Neural cell (in vitro differentiated cells): ENCODE results near the gene AP3B1. TPM values are rescaled to one million over a fixed set of nuclear protein-coding genes. Genes with fewer than 3 reads are reported as not detected.
A peak's percentile ranks its signal among the peaks of the same experiment; 100 is the strongest.

Source experiments
- H2AFZ ChIP-seq: fragments of 200-600, 300-800 bp; sonication (generic), shearing (Covaris generic); 2 replicates; pipeline ENCODE4 v1.6.0; 2014; ENCODE audit warnings: low read depth, mild to moderate bottlenecking, antibody characterized with exemption, low read length, moderate library complexity
- H3F3A ChIP-seq: fragments of 200-600 bp; shearing (Covaris generic); 2 replicates; pipeline ENCODE4 v1.6.1; 2016; ENCODE audit warnings: mild to moderate bottlenecking, moderate library complexity, mixed read lengths, antibody characterized with exemption, low read length; ENCODE audit not compliant: insufficient read depth, poor library complexity, severe bottlenecking
- H3K27ac ChIP-seq: fragments of 200-600, 300-800 bp; sonication (generic), shearing (Covaris generic); 2 replicates; pipeline ENCODE4 v1.5.1; 2014; ENCODE audit warnings: mild to moderate bottlenecking, low read length, moderate library complexity
- H3K27me3 ChIP-seq: fragments of 300-800, 200-600 bp; sonication (generic), shearing (Covaris generic); 2 replicates; pipeline ENCODE4 v1.6.0; 2014; ENCODE audit warnings: mild to moderate bottlenecking, low read depth, low read length, moderate library complexity; ENCODE audit not compliant: insufficient read depth
- H3K36me3 ChIP-seq: fragments of 300-800, 200-600 bp; sonication (generic), shearing (Covaris generic); 2 replicates; pipeline ENCODE4 v1.5.1; 2014; ENCODE audit warnings: mild to moderate bottlenecking, antibody characterized with exemption, low read length, moderate library complexity; ENCODE audit not compliant: insufficient read depth
- H3K4me2 ChIP-seq: fragments of 300-800, 200-600 bp; sonication (generic), shearing (Covaris generic); 2 replicates; pipeline ENCODE4 v1.6.0; 2014; ENCODE audit warnings: mild to moderate bottlenecking, low read length
- H3K4me3 ChIP-seq: fragments of 300-800, 200-600 bp; sonication (generic), shearing (Covaris generic); 2 replicates; pipeline ENCODE4 v1.5.1; 2014; ENCODE audit warnings: mild to moderate bottlenecking, low read length, moderate library complexity
- H3K79me2 ChIP-seq: fragments of 200-600 bp; shearing (Covaris generic); replicated peaks from 2 replicates; pipeline ENCODE4 v1.6.0; 2014; ENCODE audit warnings: mild to moderate bottlenecking, low read length, moderate library complexity; ENCODE audit not compliant: insufficient read depth
- H3K9ac ChIP-seq: fragments of 300-800, 200-600 bp; sonication (generic), shearing (Covaris generic); 2 replicates; pipeline ENCODE4 v1.6.1; 2016; ENCODE audit warnings: mild to moderate bottlenecking, low read length, mixed read lengths
- H3K9me2 ChIP-seq: fragments of 200-600 bp; shearing (Covaris generic); 2 replicates; pipeline ENCODE4 v1.6.1; 2016; ENCODE audit warnings: mild to moderate bottlenecking, low read length, mixed read lengths; ENCODE audit not compliant: insufficient read depth
- H3K9me3 ChIP-seq: fragments of 200-600, 300-800 bp; sonication (generic), shearing (Covaris generic); 2 replicates; pipeline ENCODE4 v1.6.1; 2016; ENCODE audit warnings: mild to moderate bottlenecking, mixed run types, low read length, moderate library complexity, mixed read lengths
- H4K20me1 ChIP-seq: fragments of 200-600 bp; shearing (Covaris generic); 2 replicates; pipeline ENCODE4 v1.6.1; 2016; ENCODE audit warnings: mild to moderate bottlenecking, mixed run types; ENCODE audit not compliant: insufficient read depth
- EP300 ChIP-seq: fragments of 450-650 bp; conservative IDR thresholded peaks from 2 replicates; pipeline ENCODE4 v1.6.1; 2014; ENCODE audit warnings: antibody characterized with exemption, mild to moderate bottlenecking, moderate library complexity; ENCODE audit not compliant: poor library complexity, severe bottlenecking
- EZH2 ChIP-seq: fragments of 200-600, 300-800 bp; shearing (Covaris generic), sonication (generic); IDR thresholded peaks from 2 replicates; pipeline ENCODE4 v1.6.1; 2014; ENCODE audit warnings: antibody characterized with exemption, low read length, borderline replicate concordance, mild to moderate bottlenecking; ENCODE audit not compliant: insufficient read depth, poor library complexity, severe bottlenecking
- MXI1 ChIP-seq: fragments of 450-650 bp; conservative IDR thresholded peaks from 2 replicates; pipeline ENCODE4 v1.6.1; 2014; ENCODE audit warnings: antibody characterized with exemption, mild to moderate bottlenecking; ENCODE audit not compliant: poor library complexity, severe bottlenecking
- POLR2AphosphoS5 ChIP-seq: IDR thresholded peaks from 2 replicates; pipeline ENCODE4 v1.6.1; 2012
- RAD21 ChIP-seq: fragments of 450-650 bp; conservative IDR thresholded peaks from 2 replicates; pipeline ENCODE4 v1.6.1; 2014; ENCODE audit warnings: antibody characterized with exemption, mild to moderate bottlenecking, moderate library complexity
- SMC3 ChIP-seq: fragments of 450-650 bp; conservative IDR thresholded peaks from 2 replicates; pipeline ENCODE4 v1.6.1; 2014; ENCODE audit warnings: antibody characterized with exemption, mild to moderate bottlenecking, moderate library complexity; ENCODE audit not compliant: poor library complexity
- TAF1 ChIP-seq: IDR thresholded peaks from 2 replicates; pipeline ENCODE4 v1.6.1; 2012; ENCODE audit warnings: low read depth
- polyA plus RNA-seq: library from polyadenylated mRNA; depleted of rRNA; stranded (reverse); fragments of >200 nt; gene quantifications from 2 replicates; pipeline ENCODE4 v1.2.3, GENCODE V29; 2014
- TF ChIP-seq, protein P1 (sequence below): IDR thresholded peaks from 2 replicates; pipeline ENCODE4 v1.6.1; 2012; ENCODE audit warnings: borderline replicate concordance
- TF ChIP-seq, protein P2 (sequence below): fragments of 450-650 bp; IDR thresholded peaks from 2 replicates; pipeline ENCODE4 v1.5.1; 2014; ENCODE audit warnings: antibody characterized with exemption, mild to moderate bottlenecking, moderate library complexity; ENCODE audit not compliant: poor library complexity, severe bottlenecking

The AP3B1 gene
- polyA plus RNA-seq, 1 donor from 2014 or later, result 8.5 TPM

DNA sequence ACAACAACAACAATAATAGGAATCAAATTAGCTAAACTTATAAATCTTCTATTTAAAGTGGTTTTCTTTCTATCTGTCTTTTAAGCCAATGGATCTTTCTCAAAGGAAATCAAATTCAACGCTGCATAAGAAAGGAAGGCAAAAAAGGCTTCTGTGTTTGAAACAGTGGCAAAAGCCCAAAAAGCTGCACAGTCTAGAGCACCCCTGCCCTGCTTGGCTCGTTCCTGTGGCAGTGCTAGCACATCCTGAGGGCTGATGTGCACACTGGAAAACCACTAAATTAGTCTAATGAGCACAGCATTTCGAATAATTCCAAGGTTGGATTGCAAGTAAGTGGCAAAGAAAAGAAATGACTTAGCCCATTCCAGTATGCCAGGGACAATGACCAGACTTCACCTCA lies 80.7 kb downstream of the AP3B1 start:
- Histone ChIP-seq H3K79me2 (no peaks in the 10 kb centered on the region), H4K20me1 (no peaks in the 10 kb centered on the region), H3K36me3 (no peaks in the 10 kb centered on the region), H2AFZ (no peak overlapping the region), H3F3A (no peaks in the 10 kb centered on the region), H3K4me2 (no peak overlapping the region), H3K9me3 (no peaks in the 10 kb centered on the region), H3K27ac (no peak overlapping the region), H3K9me2 (no peaks in the 10 kb centered on the region), H3K27me3 (no peaks in the 10 kb centered on the region), H3K4me3 (no peak overlapping the region), H3K9ac (no peak overlapping the region)
- TF ChIP-seq RAD21 (no peak), EP300 (no peak), EZH2 (no peak), SMC3 (no peak), TAF1 (no peak), MXI1 (no peak)
- TF ChIP-seq, protein P1, sequence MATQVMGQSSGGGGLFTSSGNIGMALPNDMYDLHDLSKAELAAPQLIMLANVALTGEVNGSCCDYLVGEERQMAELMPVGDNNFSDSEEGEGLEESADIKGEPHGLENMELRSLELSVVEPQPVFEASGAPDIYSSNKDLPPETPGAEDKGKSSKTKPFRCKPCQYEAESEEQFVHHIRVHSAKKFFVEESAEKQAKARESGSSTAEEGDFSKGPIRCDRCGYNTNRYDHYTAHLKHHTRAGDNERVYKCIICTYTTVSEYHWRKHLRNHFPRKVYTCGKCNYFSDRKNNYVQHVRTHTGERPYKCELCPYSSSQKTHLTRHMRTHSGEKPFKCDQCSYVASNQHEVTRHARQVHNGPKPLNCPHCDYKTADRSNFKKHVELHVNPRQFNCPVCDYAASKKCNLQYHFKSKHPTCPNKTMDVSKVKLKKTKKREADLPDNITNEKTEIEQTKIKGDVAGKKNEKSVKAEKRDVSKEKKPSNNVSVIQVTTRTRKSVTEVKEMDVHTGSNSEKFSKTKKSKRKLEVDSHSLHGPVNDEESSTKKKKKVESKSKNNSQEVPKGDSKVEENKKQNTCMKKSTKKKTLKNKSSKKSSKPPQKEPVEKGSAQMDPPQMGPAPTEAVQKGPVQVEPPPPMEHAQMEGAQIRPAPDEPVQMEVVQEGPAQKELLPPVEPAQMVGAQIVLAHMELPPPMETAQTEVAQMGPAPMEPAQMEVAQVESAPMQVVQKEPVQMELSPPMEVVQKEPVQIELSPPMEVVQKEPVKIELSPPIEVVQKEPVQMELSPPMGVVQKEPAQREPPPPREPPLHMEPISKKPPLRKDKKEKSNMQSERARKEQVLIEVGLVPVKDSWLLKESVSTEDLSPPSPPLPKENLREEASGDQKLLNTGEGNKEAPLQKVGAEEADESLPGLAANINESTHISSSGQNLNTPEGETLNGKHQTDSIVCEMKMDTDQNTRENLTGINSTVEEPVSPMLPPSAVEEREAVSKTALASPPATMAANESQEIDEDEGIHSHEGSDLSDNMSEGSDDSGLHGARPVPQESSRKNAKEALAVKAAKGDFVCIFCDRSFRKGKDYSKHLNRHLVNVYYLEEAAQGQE, result no peak
- TF ChIP-seq, protein P2, sequence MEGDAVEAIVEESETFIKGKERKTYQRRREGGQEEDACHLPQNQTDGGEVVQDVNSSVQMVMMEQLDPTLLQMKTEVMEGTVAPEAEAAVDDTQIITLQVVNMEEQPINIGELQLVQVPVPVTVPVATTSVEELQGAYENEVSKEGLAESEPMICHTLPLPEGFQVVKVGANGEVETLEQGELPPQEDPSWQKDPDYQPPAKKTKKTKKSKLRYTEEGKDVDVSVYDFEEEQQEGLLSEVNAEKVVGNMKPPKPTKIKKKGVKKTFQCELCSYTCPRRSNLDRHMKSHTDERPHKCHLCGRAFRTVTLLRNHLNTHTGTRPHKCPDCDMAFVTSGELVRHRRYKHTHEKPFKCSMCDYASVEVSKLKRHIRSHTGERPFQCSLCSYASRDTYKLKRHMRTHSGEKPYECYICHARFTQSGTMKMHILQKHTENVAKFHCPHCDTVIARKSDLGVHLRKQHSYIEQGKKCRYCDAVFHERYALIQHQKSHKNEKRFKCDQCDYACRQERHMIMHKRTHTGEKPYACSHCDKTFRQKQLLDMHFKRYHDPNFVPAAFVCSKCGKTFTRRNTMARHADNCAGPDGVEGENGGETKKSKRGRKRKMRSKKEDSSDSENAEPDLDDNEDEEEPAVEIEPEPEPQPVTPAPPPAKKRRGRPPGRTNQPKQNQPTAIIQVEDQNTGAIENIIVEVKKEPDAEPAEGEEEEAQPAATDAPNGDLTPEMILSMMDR, result no peak

DNA sequence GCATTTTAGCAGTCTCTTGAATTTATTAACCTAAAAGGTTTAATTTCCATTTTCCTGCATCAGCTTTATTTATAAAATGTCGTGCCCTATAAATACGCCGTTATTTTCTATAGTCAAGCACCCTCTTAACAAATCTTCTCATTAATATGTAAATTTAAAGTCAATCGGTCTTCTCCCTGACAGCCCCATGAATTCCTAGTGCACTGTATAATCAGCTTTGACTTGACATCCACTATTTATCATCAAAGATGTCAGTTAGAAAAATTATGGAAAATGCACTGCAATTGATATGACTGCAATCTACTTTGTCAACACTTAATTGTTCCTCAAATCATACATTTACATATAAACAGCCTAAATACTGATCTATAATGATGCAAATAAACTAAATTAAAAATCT lies 83.4 kb downstream of the AP3B1 start:
- Histone ChIP-seq H3K9me3 (no peaks in the 10 kb centered on the region), H3K27me3 (no peaks in the 10 kb centered on the region), H3F3A (no peaks in the 10 kb centered on the region), H3K9me2 (no peaks in the 10 kb centered on the region), H3K9ac (no peak overlapping the region), H3K4me2 (peak overlapping the region; percentile 12), H4K20me1 (no peaks in the 10 kb centered on the region), H3K4me3 (no peak overlapping the region), H2AFZ (no peak overlapping the region), H3K79me2 (no peaks in the 10 kb centered on the region), H3K36me3 (no peaks in the 10 kb centered on the region), H3K27ac (no peak overlapping the region)
- TF ChIP-seq EP300 (peak; percentile 83), EZH2 (no peak), POLR2AphosphoS5 (peak; percentile 50)

DNA sequence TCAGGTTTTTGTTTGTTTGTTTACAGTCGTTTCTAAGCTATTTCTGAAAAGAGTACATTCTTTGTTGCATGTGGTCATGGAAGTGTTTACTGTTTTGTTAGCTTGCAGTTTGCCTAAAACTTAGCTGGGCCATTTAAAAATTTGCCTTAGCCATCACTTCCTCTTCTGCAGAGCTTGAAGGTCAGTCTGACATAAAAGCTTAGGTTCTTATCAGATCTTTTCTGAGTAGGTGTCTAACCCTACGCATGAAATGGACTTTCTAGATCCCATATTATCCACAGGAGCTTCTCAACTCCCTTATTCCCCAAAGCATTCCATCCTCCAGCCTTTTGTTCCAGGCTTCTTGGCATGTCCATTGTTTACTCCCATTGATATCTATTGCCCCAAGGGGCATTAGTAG lies 90.3 kb downstream of the AP3B1 start:
- TF ChIP-seq, protein P1, result no peak
- TF ChIP-seq POLR2AphosphoS5 (no peak), SMC3 (no peak), RAD21 (no peak), EZH2 (no peak), MXI1 (no peak)
- TF ChIP-seq, protein P2, result no peak
- Histone ChIP-seq H3K36me3 (no peaks in the 10 kb centered on the region), H3K79me2 (no peaks in the 10 kb centered on the region), H3K4me2 (no peak overlapping the region), H3F3A (no peaks in the 10 kb centered on the region), H3K9me3 (no peaks in the 10 kb centered on the region), H3K27me3 (no peaks in the 10 kb centered on the region), H3K9ac (no peak overlapping the region), H3K4me3 (no peak overlapping the region), H3K27ac (no peak overlapping the region), H4K20me1 (no peaks in the 10 kb centered on the region), H2AFZ (no peak overlapping the region), H3K9me2 (no peaks in the 10 kb centered on the region)
